Measurements from ENCODE around the gene VDR. TPM values are rescaled to one million over a fixed set of nuclear protein-coding genes. Genes with fewer than 3 reads are reported as not detected.

The VDR gene
- total RNA-seq, 1 experiment from 2014 or later = 22.3 TPM

DNA sequence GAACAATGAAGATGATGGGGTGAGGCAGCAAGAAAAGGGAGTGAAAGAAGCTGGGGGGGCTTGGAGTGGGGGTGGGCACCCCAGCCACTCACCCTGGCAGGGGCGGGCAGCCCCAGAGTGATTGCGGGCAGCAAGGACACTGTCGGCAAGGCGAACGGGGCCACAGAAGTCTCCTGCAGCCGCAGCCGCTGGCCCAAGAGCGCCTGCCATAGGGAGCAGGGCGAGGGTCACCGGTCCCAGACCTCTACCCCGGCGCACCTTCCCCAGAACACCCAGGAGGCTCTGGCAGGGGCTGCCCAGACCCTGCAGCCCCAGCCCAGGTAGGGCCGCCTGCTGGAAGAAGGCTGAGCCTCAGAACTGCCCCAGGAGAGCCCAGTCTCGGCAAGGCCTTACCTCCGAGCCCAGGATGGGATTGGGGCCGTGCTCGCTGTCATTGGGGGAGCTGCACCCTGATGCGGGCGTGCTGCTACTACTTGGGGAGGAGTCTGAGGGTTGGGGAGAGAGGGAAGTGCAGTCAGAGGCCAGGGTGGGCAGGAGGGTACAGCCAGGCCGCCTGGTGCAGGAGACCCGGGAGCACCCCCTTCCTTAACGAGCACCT lies 108.9 kb downstream of the VDR start:
- H3K27ac Mint-ChIP-seq (ENCODE audit: low read depth, unreplicated experiment) = no peak overlapping the region
- H3K9me3 Mint-ChIP-seq (ENCODE audit: unreplicated experiment) = no peaks in the 10 kb centered on the region
- no peak for DNase-seq (ENCODE audit: unreplicated experiment)
- intact Hi-C loops (cut with micrococcal nuclease) = no loop called here
- H3K4me1 Mint-ChIP-seq (ENCODE audit: insufficient read depth, unreplicated experiment) = peaks cover 3% of the 10 kb centered on the region
- H3K4me3 Mint-ChIP-seq (ENCODE audit: unreplicated experiment) = no peak overlapping the region
- TF ChIP-seq, protein P1, sequence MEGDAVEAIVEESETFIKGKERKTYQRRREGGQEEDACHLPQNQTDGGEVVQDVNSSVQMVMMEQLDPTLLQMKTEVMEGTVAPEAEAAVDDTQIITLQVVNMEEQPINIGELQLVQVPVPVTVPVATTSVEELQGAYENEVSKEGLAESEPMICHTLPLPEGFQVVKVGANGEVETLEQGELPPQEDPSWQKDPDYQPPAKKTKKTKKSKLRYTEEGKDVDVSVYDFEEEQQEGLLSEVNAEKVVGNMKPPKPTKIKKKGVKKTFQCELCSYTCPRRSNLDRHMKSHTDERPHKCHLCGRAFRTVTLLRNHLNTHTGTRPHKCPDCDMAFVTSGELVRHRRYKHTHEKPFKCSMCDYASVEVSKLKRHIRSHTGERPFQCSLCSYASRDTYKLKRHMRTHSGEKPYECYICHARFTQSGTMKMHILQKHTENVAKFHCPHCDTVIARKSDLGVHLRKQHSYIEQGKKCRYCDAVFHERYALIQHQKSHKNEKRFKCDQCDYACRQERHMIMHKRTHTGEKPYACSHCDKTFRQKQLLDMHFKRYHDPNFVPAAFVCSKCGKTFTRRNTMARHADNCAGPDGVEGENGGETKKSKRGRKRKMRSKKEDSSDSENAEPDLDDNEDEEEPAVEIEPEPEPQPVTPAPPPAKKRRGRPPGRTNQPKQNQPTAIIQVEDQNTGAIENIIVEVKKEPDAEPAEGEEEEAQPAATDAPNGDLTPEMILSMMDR (IDR thresholded peaks at IDR 0.05; ENCODE audit: unreplicated experiment) = no peak
- peaks cover 39% of the 10 kb centered on the region for H3K36me3 Mint-ChIP-seq (ENCODE audit: insufficient read depth, unreplicated experiment)
- no TSS peak for BruUV-seq (replicated peaks)
- POLR2A ChIA-PET = interaction anchor here (0.6 kb wide), 1 partner anchor 1937 kb away, joined by 4 read pairs; no protein-coding TSS in a partner anchor
- CTCF ChIA-PET = interaction anchor here (1.1 to 38.2 kb wide), 2 partner anchors 38 to 52 kb away, joined by 3 to 622 read pairs; no protein-coding TSS in a partner anchor
- H3K27me3 Mint-ChIP-seq (ENCODE audit: insufficient read depth, unreplicated experiment) = no peaks in the 10 kb centered on the region

DNA sequence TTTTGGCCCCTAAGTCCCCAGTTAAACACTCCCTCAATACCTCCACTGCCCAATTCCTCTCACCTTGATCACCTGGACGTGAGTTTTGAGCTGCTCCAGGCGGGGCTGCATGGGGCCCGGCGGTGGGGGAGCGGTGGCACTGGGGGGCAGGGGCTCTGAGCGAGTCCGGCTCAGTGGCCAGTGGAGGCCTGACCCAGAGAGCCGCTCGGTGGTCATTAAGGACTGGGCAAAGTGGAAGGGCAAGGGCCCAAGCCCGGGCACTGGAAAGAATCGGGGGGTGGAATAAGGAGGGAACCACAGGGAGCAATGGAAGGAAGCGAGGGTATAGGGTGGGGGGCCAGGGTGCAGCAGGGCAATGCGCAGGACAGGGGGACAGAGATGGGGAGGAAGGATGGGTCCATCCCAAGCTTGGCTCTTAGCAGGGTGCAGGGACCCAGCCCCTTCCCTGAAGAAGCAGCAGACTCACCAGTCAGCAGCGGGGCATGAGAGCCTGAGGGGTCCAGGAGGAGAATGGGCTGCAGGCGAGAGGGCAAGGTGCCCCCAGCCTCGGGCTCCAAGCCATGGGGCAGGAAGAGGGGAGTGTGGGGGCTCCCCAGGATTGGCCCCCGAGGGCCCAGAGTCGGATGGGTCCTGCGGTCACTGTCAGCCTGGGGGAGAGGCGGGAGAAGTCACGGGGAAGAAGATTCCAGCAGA lies 109.5 kb downstream of the VDR start:
- ChIA-PET CTCF (interaction anchor here (1.1 to 38.2 kb wide), 2 partner anchors 39 to 51 kb away, joined by 3 to 622 read pairs; no protein-coding TSS in a partner anchor), POLR2A (interaction anchor here (0.6 kb wide), 1 partner anchor 1938 kb away, joined by 4 read pairs; no protein-coding TSS in a partner anchor)
- H3K4me1 Mint-ChIP-seq (ENCODE audit: insufficient read depth, unreplicated experiment) = no peaks in the 10 kb centered on the region
- no peak for DNase-seq (ENCODE audit: unreplicated experiment)
- no peaks in the 10 kb centered on the region for H3K9me3 Mint-ChIP-seq (ENCODE audit: unreplicated experiment)
- no peaks in the 10 kb centered on the region for H3K27me3 Mint-ChIP-seq (ENCODE audit: insufficient read depth, unreplicated experiment)
- H3K36me3 Mint-ChIP-seq (ENCODE audit: insufficient read depth, unreplicated experiment) = peaks cover 44% of the 10 kb centered on the region
- peak overlapping the region; percentile 54 for H3K27ac Mint-ChIP-seq (ENCODE audit: low read depth, unreplicated experiment)
- TF ChIP-seq, protein P1 (IDR thresholded peaks at IDR 0.05; ENCODE audit: unreplicated experiment) = no peak
- intact Hi-C loops (cut with micrococcal nuclease) = no loop called here
- no peak overlapping the region for H3K4me3 Mint-ChIP-seq (ENCODE audit: unreplicated experiment)
- no TSS peak for BruUV-seq (replicated peaks)

DNA sequence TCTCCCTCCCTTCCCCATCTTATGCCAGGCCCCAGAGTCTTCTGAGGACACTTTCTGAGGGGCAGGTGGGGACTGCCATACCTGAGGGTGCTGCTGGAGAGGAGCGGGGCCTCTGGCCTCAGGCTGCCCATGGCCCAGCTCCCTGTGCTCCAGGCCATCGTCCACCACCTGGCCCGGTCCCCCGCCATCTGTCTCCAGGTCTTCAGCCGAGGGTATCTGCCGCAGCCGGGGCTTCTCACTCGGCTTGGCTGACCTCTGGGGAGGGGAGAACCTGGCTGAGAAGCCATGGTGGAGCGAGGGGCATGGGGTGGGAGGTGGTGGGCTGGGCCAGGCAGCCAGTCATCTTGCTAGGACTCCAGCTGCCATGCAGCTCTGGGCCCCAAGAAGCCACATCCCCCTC lies 110.1 kb downstream of the VDR start:
- peaks cover 50% of the 10 kb centered on the region for H3K36me3 Mint-ChIP-seq (ENCODE audit: insufficient read depth, unreplicated experiment)
- CTCF ChIA-PET = interaction anchor here (38.2 kb wide), 1 partner anchor 39 kb away, joined by 622 read pairs; no protein-coding TSS in a partner anchor
- no peaks in the 10 kb centered on the region for H3K4me1 Mint-ChIP-seq (ENCODE audit: insufficient read depth, unreplicated experiment)
- TF ChIP-seq, protein P1 (IDR thresholded peaks at IDR 0.05; ENCODE audit: unreplicated experiment) = no peak
- no peaks in the 10 kb centered on the region for H3K27me3 Mint-ChIP-seq (ENCODE audit: insufficient read depth, unreplicated experiment)
- no TSS peak for BruUV-seq (replicated peaks)
- DNase-seq (ENCODE audit: unreplicated experiment) = no peak
- intact Hi-C loops (cut with micrococcal nuclease) = no loop called here
- H3K27ac Mint-ChIP-seq (ENCODE audit: low read depth, unreplicated experiment) = peak overlapping the region; percentile 54
- no peak overlapping the region for H3K4me3 Mint-ChIP-seq (ENCODE audit: unreplicated experiment)
- POLR2A ChIA-PET = no interaction called here
- no peaks in the 10 kb centered on the region for H3K9me3 Mint-ChIP-seq (ENCODE audit: unreplicated experiment)

DNA sequence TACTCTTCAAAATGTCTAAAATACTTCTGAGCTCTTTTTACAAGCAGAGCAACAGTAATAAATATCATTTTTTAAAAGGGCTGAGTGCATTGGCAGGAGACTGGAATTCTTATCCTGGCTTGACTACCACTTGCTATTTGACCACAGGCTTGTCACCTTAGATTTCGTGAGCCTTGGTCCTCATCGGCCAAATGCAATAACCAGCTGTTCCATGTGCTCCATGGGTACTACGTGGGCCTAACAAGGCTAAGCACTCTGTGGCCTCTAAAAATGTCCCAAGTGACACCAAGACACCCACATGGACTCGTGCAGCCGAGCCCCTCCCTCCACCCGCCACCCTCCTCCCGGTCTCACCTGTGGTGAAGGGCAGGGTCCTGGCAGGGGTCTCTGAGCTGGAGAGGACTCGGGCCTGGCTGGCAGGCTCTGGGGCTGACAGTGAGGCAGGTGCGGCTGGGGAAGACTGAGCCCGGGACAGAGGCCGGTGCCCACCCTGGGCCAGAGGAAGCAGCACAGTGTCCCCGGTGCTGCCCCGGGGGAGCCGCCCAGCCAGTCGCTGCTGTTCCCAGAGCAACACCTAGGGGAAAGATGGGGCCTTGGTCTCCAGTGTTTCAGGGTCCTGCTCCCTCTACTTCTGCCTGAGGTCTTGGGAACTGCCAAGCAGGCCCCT lies 111.6 kb downstream of the VDR start:
- TF ChIP-seq, protein P1 (IDR thresholded peaks at IDR 0.05; ENCODE audit: unreplicated experiment) = no peak
- Mint-ChIP-seq H3K36me3 (ENCODE audit: insufficient read depth, unreplicated experiment) (peaks cover 64% of the 10 kb centered on the region), H3K4me3 (ENCODE audit: unreplicated experiment) (no peak overlapping the region), H3K4me1 (ENCODE audit: insufficient read depth, unreplicated experiment) (no peaks in the 10 kb centered on the region), H3K27ac (ENCODE audit: low read depth, unreplicated experiment) (no peak overlapping the region), H3K9me3 (ENCODE audit: unreplicated experiment) (no peaks in the 10 kb centered on the region), H3K27me3 (ENCODE audit: insufficient read depth, unreplicated experiment) (no peaks in the 10 kb centered on the region)
- intact Hi-C loops (cut with micrococcal nuclease) = no loop called here
- BruUV-seq (replicated peaks) = no TSS peak
- CTCF ChIA-PET = interaction anchor here (0.7 to 38.2 kb wide), 5 partner anchors 8 to 50 kb away, joined by 3 to 622 read pairs (median 3); no protein-coding TSS in a partner anchor
- POLR2A ChIA-PET = interaction anchor here (0.6 to 1.0 kb wide), 2 partner anchors 48 to 51 kb away, joined by 3 read pairs; no protein-coding TSS in a partner anchor
- DNase-seq (ENCODE audit: unreplicated experiment) = no peak
